ENCODE results near the gene FHOD3. TPM values are rescaled to one million over a fixed set of nuclear protein-coding genes. Genes with fewer than 3 reads are reported as not detected.

The FHOD3 gene
- total and polyA plus RNA-seq, 2 donors (not counting 1 experiment from before 2014, with no cell fraction given) = not detected

- no peaks in the 10 kb centered on the region for H4K20me1 ChIP-seq (ENCODE audit: control insufficient read depth, insufficient read depth, low read length, poor library complexity, severe bottlenecking)
These were observed 41.4 kb upstream of the FHOD3 start for GRCh38 chr18:36256094-36256493.

GRCh38 chr18:36262971-36263370, 34.5 kb upstream of the FHOD3 start:
- CTCF ChIA-PET = no interaction called here
- H3K27ac Mint-ChIP-seq = no peak overlapping the region
- no CpG with 5 or more reads among the region's 1 CpG for WGBS (ENCODE audit: insufficient coverage)

More at GRCh38 chr18:36256094-36256493, 41.4 kb upstream of the FHOD3 start:
- Histone ChIP-seq H3K79me2 (ENCODE audit: control insufficient read depth, insufficient read depth, low read length) (no peaks in the 10 kb centered on the region), H3K4me3 (ENCODE audit: control extremely low read depth in 1 of 5, extremely low read depth in 1 of 5, insufficient read depth in 1 of 5, low read depth in 2 of 5, low read length in 4 of 5) (no peak overlapping the region), H3K4me1 (ENCODE audit: control insufficient read depth in 2 of 2, insufficient read depth in 2 of 2, low read length in 2 of 2) (no peaks in the 10 kb centered on the region), H3K36me3 (replicated peaks in 1 of 2; ENCODE audit: control extremely low read depth in 1 of 2, control insufficient read depth in 1 of 2, extremely low read depth in 1 of 2, insufficient read depth in 2 of 2, low read length in 1 of 2) (no peaks in the 10 kb centered on the region), H2AFZ (ENCODE audit: insufficient read depth, low read depth, low read length, poor library complexity, severe bottlenecking) (no peak overlapping the region), H3K27ac (ENCODE audit: low read length in 2 of 2) (no peak overlapping the region), H3K9ac (ENCODE audit: low read length) (no peak overlapping the region), H3K9me3 (ENCODE audit: control extremely low read depth in 1 of 3, control insufficient read depth in 2 of 3, insufficient read depth in 1 of 3, low read length in 2 of 3) (no peaks in the 10 kb centered on the region), H3K27me3 (replicated peaks in 1 of 4; ENCODE audit: control extremely low read depth in 1 of 4, control insufficient read depth in 3 of 4, insufficient read depth in 4 of 4, low read length in 3 of 4) (peaks cover 0 to 7% (median 0%) of the 10 kb centered on the region in 4 experiments), H3K4me2 (replicated peaks; ENCODE audit: low read depth, low read length, poor library complexity, severe bottlenecking) (no peak overlapping the region)
- no peak for DNase-seq
- TF ChIP-seq EZH2 (IDR thresholded peaks at IDR 0.05; ENCODE audit: borderline replicate concordance, insufficient read depth, low read depth, low read length, poor library complexity, severe bottlenecking) (no peak), CTCF (IDR thresholded peaks at IDR 0.05) (no peak)
- ChIA-PET CTCF (no interaction called here), POLR2A (no interaction called here)
- intact Hi-C loops (cut with micrococcal nuclease) = no loop called here
- no peak overlapping the region for H3K4me3 Mint-ChIP-seq
- ATAC-seq (ENCODE audit: low read depth) = no peak
- peaks cover 37% of the 10 kb centered on the region for H3K27me3 Mint-ChIP-seq
- 100% methylated on average over 5 of the region's 7 CpGs for WGBS (ENCODE audit: insufficient coverage)
- H3K27ac Mint-ChIP-seq = no peak overlapping the region
- no peaks in the 10 kb centered on the region for H3K4me1 Mint-ChIP-seq
- H3K9me3 Mint-ChIP-seq (ENCODE audit: insufficient read depth) = no peaks in the 10 kb centered on the region

More at GRCh38 chr18:36262971-36263370, 34.5 kb upstream of the FHOD3 start:
- no peak overlapping the region for H3K4me2 ChIP-seq (replicated peaks; ENCODE audit: low read depth, low read length, poor library complexity, severe bottlenecking)
- Mint-ChIP-seq H3K9me3 (ENCODE audit: insufficient read depth) (no peaks in the 10 kb centered on the region), H3K4me3 (no peak overlapping the region), H3K27me3 (peaks cover 22% of the 10 kb centered on the region), H3K4me1 (no peaks in the 10 kb centered on the region)
- DNase-seq (no peak), ATAC-seq (ENCODE audit: low read depth) (no peak)
- POLR2A ChIA-PET = no interaction called here
- H3K9ac ChIP-seq (ENCODE audit: low read length) = no peak overlapping the region
- no peaks in the 10 kb centered on the region for H3K36me3 ChIP-seq (replicated peaks in 1 of 2; ENCODE audit: control extremely low read depth in 1 of 2, control insufficient read depth in 1 of 2, extremely low read depth in 1 of 2, insufficient read depth in 2 of 2, low read length in 1 of 2)
- H3K79me2 ChIP-seq (ENCODE audit: control insufficient read depth, insufficient read depth, low read length) = no peaks in the 10 kb centered on the region
- no peak overlapping the region for H3K27ac ChIP-seq (ENCODE audit: low read length in 2 of 2)
- no peaks in the 10 kb centered on the region for H3K9me3 ChIP-seq (ENCODE audit: control extremely low read depth in 1 of 3, control insufficient read depth in 2 of 3, insufficient read depth in 1 of 3, low read length in 2 of 3)
- H3K4me1 ChIP-seq (ENCODE audit: control insufficient read depth in 2 of 2, insufficient read depth in 2 of 2, low read length in 2 of 2) = no peaks in the 10 kb centered on the region
- H4K20me1 ChIP-seq (ENCODE audit: control insufficient read depth, insufficient read depth, low read length, poor library complexity, severe bottlenecking) = no peaks in the 10 kb centered on the region
- peaks cover 0 to 6% (median 0%) of the 10 kb centered on the region in 4 experiments for H3K27me3 ChIP-seq (replicated peaks in 1 of 4; ENCODE audit: control extremely low read depth in 1 of 4, control insufficient read depth in 3 of 4, insufficient read depth in 4 of 4, low read length in 3 of 4)
- intact Hi-C loops (cut with micrococcal nuclease) = no loop called here
- no peak overlapping the region for H3K4me3 ChIP-seq (ENCODE audit: control extremely low read depth in 1 of 5, extremely low read depth in 1 of 5, insufficient read depth in 1 of 5, low read depth in 2 of 5, low read length in 4 of 5)
- H2AFZ ChIP-seq (ENCODE audit: insufficient read depth, low read depth, low read length, poor library complexity, severe bottlenecking) = no peak overlapping the region
- no peak for TF ChIP-seq EZH2 (IDR thresholded peaks at IDR 0.05; ENCODE audit: borderline replicate concordance, insufficient read depth, low read depth, low read length, poor library complexity, severe bottlenecking)
- TF ChIP-seq CTCF (IDR thresholded peaks at IDR 0.05) = no peak

All from B cell (primary cell).